Muscle layer of duodenum (tissue), 2 donors: ENCODE data around the gene PLXNA3.

Experiments
- H3K27ac ChIP-seq: one replicate; pipeline ENCODE4 v1.7.0; 2013; ENCODE audit warnings: mild to moderate bottlenecking, low read length
- H3K27me3 ChIP-seq: one replicate; pipeline ENCODE4 v1.7.0; 2013; ENCODE audit warnings: low read depth, mild to moderate bottlenecking, control low read depth, low read length
- H3K36me3 ChIP-seq, 2 donors: one replicate each; pipeline ENCODE4 v1.7.0; 2013; ENCODE audit warnings: low read length in 2 of 2, control low read depth in 1 of 2, mild to moderate bottlenecking in 1 of 2; ENCODE audit not compliant: insufficient read depth in 2 of 2, control insufficient read depth in 1 of 2
- H3K4me1 ChIP-seq, 2 donors: one replicate each; pipeline ENCODE4 v1.7.0; 2013; ENCODE audit warnings: low read length in 2 of 2, mild to moderate bottlenecking in 2 of 2, control low read depth in 1 of 2, moderate library complexity in 1 of 2; ENCODE audit not compliant: insufficient read depth in 2 of 2, control insufficient read depth in 1 of 2
- H3K4me3 ChIP-seq, 2 donors: one replicate each; pipeline ENCODE4 v1.7.0; 2013; ENCODE audit warnings: low read length in 2 of 2, low read depth in 1 of 2, mild to moderate bottlenecking in 1 of 2
- H3K9me3 ChIP-seq, 2 donors: one replicate each; pipeline ENCODE4 v1.7.0; 2013; ENCODE audit warnings: low read length in 2 of 2, control low read depth in 1 of 2, mild to moderate bottlenecking in 1 of 2; ENCODE audit not compliant: control insufficient read depth in 1 of 2
- donor health status: healthy.

PLXNA3 gene

DNA sequence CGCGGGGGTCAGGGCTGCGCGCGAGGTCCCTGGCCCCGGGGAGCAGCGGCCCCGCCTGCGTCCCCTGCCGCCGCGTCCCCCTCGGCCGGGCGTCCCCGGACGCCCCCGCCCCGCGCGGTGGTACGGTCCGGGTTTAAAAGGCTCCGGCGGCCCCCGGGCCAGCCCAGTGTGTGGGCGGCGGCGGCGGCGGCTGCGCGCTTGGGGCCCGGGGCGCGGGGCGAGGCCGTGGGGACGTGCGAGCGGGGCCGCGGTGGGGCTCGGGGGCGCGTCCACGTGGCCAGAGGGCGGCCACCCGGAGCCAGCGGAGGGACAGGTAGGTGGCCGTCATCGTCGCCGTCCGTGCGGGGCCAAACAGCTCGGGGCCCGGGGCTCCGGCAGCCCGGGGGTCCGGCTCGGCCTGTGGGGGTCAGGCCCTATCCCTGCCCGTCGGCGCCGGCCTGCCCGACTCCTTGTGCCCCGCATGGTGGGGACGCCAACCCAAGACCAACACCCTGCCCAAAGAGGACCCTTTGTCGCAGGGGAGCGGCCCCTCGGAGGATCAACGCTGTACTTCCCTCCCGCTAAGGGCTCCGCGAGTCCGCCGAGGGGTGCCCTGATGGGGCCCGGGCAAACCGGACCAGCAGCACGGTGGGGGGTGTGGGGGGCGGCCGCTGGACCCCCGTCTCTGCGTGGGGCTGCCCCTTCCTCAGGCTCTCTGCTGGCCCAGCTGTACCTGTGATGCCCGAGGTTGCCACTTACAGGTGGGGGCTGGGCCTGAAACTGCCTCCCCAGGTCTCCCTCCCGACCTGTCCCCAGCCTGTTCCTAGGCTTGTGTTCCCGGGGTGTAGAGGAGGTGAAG is at the start of gene PLXNA3:
TSS of gene PLXNA3 (plus strand) at position 166 of the 838 bp plus-strand sequence. CDS start 1,903 bp downstream, outside the sequence.
- H3K4me3 ChIP-seq = peak within 1 kb of the TSS; percentile 50 to 66
- no peaks in the 10 kb centered on the region for H3K9me3 ChIP-seq
- peaks cover 0 to 11% of the 10 kb centered on the region in 2 donors for H3K4me1 ChIP-seq
- H3K36me3 ChIP-seq = peaks cover 3 to 4% of the 10 kb centered on the region in 2 donors
- no peak within 1 kb of the TSS for H3K27ac ChIP-seq
- no peaks in the 10 kb centered on the region for H3K27me3 ChIP-seq

DNA sequence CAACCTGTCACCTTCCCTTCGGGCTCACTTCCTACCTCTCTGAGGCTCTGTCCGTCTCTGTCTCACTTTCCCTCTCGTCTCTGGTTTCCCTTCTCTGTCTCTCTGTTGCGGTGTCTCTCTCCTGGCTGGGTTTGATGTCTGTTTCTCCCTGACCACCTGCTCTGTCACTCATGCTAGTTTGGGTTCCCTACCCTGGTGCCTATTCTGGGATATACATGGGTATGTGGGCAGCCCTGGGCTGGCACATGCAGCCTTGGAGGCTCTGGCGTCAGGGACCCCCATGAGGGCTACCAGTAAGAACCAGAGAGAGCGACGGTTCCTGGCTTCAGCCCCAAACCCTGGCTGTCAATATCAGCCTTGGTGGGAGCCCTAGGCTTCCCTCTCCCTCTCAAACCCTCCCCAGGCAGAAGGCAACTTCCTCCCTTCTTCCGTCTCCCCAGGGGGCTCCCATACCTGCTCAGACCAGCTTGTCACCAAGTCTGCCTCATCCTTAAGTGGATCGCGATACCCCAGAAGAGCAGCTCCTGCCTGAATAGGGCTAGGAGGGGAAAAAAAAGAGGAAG is 49.3 kb upstream of the PLXNA3 start:
- Histone ChIP-seq H3K4me1 (peaks cover 0 to 5% of the 10 kb centered on the region in 2 donors), H3K9me3 (no peaks in the 10 kb centered on the region), H3K27me3 (no peaks in the 10 kb centered on the region), H3K4me3 (peak overlapping the region; percentile 44 to 45), H3K36me3 (peaks cover 0 to 3% of the 10 kb centered on the region in 2 donors), H3K27ac (peak overlapping the region; percentile 60)

DNA sequence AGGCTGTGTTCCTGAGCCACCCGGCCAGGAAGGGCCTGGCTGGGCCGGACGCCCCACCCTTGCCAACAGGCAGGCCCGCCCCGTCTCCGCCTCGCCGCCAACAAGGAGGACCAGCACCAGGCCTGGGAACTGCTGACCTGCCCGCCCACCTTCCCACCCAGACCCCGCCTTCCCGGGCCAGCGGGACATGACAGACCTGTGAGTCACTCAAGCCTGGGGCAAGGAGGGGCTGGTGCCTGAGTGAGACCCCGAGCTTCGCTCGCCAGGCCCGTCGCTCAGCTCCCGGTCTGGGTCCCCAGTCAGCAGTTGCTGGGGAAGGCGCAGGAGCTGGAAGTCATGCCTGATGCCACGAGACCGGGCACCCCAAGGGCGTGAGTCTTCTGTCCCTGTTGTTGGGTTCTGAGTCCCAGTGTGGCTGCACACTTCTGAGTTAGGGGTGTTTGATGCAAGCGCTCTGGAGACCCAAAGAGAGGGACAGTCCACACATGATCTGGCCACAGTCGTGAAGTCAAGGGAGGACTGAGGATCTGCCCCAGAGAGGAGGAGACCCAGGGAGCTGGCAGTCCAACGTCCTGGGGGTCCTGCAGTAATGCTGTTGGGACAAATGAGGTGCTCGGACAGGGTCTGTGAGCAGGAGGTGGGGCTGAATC is 48.7 kb upstream of the PLXNA3 start, which contains the start of gene DNASE1L1:
TSS of gene DNASE1L1 (minus strand) at position 33 of the 650 bp plus-strand sequence. CDS start 3,686 bp downstream, outside the sequence.
- peak within 1 kb of the TSS; percentile 44 to 45 for H3K4me3 ChIP-seq

DNA sequence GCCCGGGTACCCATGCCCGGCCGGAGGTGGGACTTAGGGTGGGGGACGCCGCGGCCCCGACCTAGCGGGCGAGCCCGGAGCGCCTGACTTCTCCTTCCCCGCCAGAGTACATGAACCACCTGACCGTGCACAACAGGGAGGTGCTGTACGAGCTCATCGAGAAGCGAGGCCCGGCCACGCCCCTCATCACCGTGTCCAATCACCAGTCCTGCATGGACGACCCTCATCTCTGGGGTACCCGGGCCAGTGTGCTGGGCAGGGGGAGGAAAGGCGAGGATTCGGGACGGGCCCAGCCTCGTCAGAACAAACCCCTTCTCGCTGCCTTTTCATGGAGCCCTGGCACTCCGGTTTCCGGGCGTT is 46.1 kb upstream of the PLXNA3 start:
- no peaks in the 10 kb centered on the region for H3K27me3 ChIP-seq
- peak overlapping the region; percentile 63 for H3K27ac ChIP-seq
- H3K4me3 ChIP-seq = peak overlapping the region; percentile 53 to 75
- peaks cover 0 to 5% of the 10 kb centered on the region in 2 donors for H3K4me1 ChIP-seq
- H3K36me3 ChIP-seq = peaks cover 0 to 3% of the 10 kb centered on the region in 2 donors
- H3K9me3 ChIP-seq = no peaks in the 10 kb centered on the region

More for the DNA sequence above, 48.7 kb upstream of the PLXNA3 start, which contains the start of gene DNASE1L1:
- Histone ChIP-seq H3K36me3 (peaks cover 0 to 3% of the 10 kb centered on the region in 2 donors), H3K27ac (peak within 1 kb of the TSS; percentile 74), H3K9me3 (no peaks in the 10 kb centered on the region), H3K4me1 (peaks cover 0 to 5% of the 10 kb centered on the region in 2 donors), H3K27me3 (no peaks in the 10 kb centered on the region)

DNA sequence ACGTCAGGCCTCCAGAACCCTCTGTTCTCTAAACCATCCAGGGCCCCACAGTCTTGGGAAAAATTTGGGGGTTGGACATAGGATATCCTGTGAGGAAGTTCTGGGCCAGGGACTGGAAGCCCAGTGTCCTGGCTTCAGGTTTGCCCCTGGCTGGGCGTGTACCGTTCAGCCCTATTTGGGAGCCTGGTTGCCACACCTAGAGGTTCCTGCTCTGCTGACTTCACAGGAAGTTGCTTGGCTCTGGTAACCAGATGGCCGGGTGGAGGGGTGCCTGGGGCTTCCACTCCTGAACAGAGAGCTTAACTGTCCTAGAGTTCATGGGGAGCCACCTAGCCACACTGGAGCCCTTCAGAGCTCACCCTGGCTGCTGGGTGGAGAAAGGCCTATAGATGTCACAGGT is 45.6 kb upstream of the PLXNA3 start:
- no peaks in the 10 kb centered on the region for H3K27me3 ChIP-seq
- peak overlapping the region; percentile 63 for H3K27ac ChIP-seq
- H3K36me3 ChIP-seq = peaks cover 0 to 3% of the 10 kb centered on the region in 2 donors
- no peaks in the 10 kb centered on the region for H3K9me3 ChIP-seq
- peaks cover 0 to 5% of the 10 kb centered on the region in 2 donors for H3K4me1 ChIP-seq
- H3K4me3 ChIP-seq = peak overlapping the region; percentile 53 to 75

DNA sequence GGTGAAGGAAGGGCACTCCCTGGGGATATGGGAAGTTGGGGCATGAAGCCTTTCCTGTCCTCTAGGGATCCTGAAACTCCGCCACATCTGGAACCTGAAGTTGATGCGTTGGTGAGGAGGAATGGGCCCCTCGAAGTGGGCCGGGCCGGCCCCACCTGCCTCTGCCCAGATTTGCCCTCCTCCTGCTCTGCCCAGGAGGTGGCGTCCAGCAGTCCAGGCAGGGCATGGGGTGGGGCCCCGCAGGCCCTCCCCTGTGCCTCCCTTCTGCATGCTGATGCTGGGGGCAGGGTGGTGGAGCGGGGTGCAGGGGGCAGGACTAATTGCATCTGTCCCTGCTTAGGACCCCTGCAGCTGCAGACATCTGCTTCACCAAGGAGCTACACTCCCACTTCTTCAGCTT is 44.9 kb upstream of the PLXNA3 start:
- Histone ChIP-seq H3K27me3 (no peaks in the 10 kb centered on the region), H3K36me3 (peaks cover 0 to 3% of the 10 kb centered on the region in 2 donors), H3K4me1 (peaks cover 0 to 5% of the 10 kb centered on the region in 2 donors), H3K4me3 (no peak overlapping the region), H3K27ac (no peak overlapping the region), H3K9me3 (no peaks in the 10 kb centered on the region)

DNA sequence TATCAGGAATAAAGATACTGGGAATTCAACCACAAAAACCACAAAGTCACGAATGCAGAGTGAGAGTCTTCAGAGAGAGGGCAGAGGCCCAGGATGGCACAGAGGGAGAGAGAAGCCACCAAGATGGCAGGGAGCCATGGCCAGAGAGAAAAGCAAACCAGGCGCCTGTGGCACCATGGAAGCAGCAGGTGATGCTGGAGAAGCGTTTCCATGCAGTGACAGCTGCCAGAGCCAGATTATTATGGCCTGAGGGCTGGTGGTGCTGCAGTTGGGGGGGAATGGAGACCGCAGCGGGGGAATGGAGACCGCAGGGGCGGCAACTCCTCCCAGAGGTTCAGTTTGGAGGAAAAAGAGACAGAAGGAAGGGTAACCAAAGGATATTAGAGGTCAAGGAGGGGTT is 40.9 kb upstream of the PLXNA3 start:
- no peak overlapping the region for H3K4me3 ChIP-seq
- H3K36me3 ChIP-seq = peaks cover 0 to 11% of the 10 kb centered on the region in 2 donors
- peaks cover 0 to 5% of the 10 kb centered on the region in 2 donors for H3K4me1 ChIP-seq
- H3K9me3 ChIP-seq = no peaks in the 10 kb centered on the region
- H3K27ac ChIP-seq = no peak overlapping the region
- no peaks in the 10 kb centered on the region for H3K27me3 ChIP-seq

DNA sequence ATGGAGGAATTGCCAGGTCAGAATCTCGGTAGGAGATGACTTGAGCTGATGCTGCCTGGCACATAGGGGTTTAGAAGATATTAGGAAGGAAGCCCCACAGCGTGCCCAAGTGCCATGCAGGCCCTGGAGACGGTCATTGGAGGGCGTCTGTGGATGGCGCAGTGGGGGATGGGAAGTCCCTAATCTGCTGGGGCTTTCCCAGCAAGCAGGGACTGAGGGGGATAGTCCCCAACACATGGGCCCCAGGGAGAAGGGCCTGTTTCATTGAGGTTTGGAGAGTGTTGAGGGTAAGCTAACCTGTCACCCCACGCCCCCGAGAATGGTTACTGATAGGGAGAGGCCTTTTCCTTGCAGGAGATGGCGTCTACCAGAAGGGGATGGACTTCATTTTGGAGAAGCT is 38.9 kb upstream of the PLXNA3 start:
- Histone ChIP-seq H3K9me3 (no peaks in the 10 kb centered on the region), H3K27ac (no peak overlapping the region), H3K4me1 (no peaks in the 10 kb centered on the region), H3K4me3 (no peak overlapping the region), H3K36me3 (peaks cover 0 to 8% of the 10 kb centered on the region in 2 donors), H3K27me3 (no peaks in the 10 kb centered on the region)

DNA sequence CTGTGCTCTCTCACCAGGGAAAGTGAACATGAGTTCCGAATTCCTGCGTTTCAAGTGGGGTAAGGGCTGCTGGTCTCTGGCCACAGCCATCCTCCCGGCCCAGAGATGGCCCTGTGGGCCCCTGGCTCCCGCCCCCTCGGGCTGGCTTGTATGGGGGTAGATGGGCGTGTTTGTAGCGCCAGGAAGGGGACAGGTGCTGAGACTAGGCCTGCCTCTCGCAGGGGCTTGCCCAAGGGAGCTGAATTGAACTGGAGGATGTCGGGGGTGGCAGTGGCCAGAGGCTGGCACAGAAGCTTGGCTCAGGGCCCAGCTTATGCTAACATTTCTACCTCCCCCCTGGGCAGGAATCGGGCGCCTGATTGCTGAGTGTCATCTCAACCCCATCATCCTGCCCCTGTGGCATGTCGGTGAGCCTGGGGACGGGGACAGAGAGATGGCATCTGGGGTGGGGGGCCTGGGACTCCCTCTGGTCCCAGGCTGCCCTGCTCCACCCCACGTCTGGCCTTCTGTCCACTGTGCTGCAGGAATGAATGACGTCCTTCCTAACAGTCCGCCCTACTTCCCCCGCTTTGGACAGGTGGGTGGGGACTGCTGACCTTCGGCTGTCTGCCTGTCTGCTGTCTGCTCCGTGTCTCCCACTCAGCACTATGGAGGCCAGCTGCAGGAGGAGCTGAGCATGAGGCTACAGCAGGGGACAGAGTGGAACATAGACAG is 38.2 kb upstream of the PLXNA3 start:
- peaks cover 0 to 8% of the 10 kb centered on the region in 2 donors for H3K36me3 ChIP-seq
- H3K4me3 ChIP-seq = no peak overlapping the region
- H3K4me1 ChIP-seq = no peaks in the 10 kb centered on the region
- no peak overlapping the region for H3K27ac ChIP-seq
- no peaks in the 10 kb centered on the region for H3K9me3 ChIP-seq
- H3K27me3 ChIP-seq = no peaks in the 10 kb centered on the region

DNA sequence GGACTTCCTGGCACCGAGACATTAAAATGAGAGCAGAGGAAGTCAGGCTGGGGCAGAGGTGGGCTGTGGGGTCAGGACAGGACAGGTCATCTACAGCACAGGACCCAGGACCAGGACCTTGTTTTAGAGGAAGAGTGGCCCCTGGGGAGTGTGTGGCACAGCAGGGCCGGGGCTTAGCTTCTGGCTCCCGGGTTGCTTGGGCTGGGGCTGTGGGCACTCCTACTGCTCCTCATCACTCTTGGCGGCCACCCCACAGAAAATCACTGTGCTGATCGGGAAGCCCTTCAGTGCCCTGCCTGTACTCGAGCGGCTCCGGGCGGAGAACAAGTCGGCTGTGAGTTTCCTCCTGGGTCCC is 37.7 kb upstream of the PLXNA3 start:
- no peaks in the 10 kb centered on the region for H3K4me1 ChIP-seq
- H3K4me3 ChIP-seq = no peak overlapping the region
- no peaks in the 10 kb centered on the region for H3K9me3 ChIP-seq
- no peaks in the 10 kb centered on the region for H3K27me3 ChIP-seq
- peaks cover 0 to 8% of the 10 kb centered on the region in 2 donors for H3K36me3 ChIP-seq
- no peak overlapping the region for H3K27ac ChIP-seq
